Measurements from ENCODE around the gene TGIF2.
A peak's percentile ranks its signal among the peaks of the same experiment; 100 is the strongest.

Gene TGIF2

GRCh38 chr20:36528875-36529417 is 44.5 kb upstream of the TGIF2 start:
- no peak for DNase-seq (ENCODE audit: extremely low read depth, insufficient read length)
- Histone ChIP-seq H3K27me3 (replicated peaks; ENCODE audit: control insufficient read depth, insufficient read depth, low read length) (no peaks in the 10 kb centered on the region), H3K4me3 (replicated peaks; ENCODE audit: low read depth, low read length) (no peak overlapping the region), H3K36me3 (ENCODE audit: control insufficient read depth, insufficient read depth, low read length) (peaks cover 20% of the 10 kb centered on the region)
- no peak for TF ChIP-seq CTCF (IDR thresholded peaks at IDR 0.05; ENCODE audit: insufficient read depth, low read length, poor library complexity, severe bottlenecking)

- H3K4me3 ChIP-seq (replicated peaks; ENCODE audit: low read depth, low read length) = no peak overlapping the region
- no peaks in the 10 kb centered on the region for H3K27me3 ChIP-seq (replicated peaks; ENCODE audit: control insufficient read depth, insufficient read depth, low read length)
- H3K36me3 ChIP-seq (ENCODE audit: control insufficient read depth, insufficient read depth, low read length) = peaks cover 6% of the 10 kb centered on the region
- TF ChIP-seq CTCF (IDR thresholded peaks at IDR 0.05; ENCODE audit: insufficient read depth, low read length, poor library complexity, severe bottlenecking) = no peak
- no peak for DNase-seq (ENCODE audit: extremely low read depth, insufficient read length)
These were observed 41.0 kb upstream of the TGIF2 start for GRCh38 chr20:36532388-36532787.

GRCh38 chr20:36532822-36533221 is 40.6 kb upstream of the TGIF2 start:
- TF ChIP-seq CTCF (IDR thresholded peaks at IDR 0.05; ENCODE audit: insufficient read depth, low read length, poor library complexity, severe bottlenecking) = no peak
- no peak for DNase-seq (ENCODE audit: extremely low read depth, insufficient read length)
- Histone ChIP-seq H3K27me3 (replicated peaks; ENCODE audit: control insufficient read depth, insufficient read depth, low read length) (no peaks in the 10 kb centered on the region), H3K36me3 (ENCODE audit: control insufficient read depth, insufficient read depth, low read length) (peaks cover 4% of the 10 kb centered on the region), H3K4me3 (replicated peaks; ENCODE audit: low read depth, low read length) (no peak overlapping the region)

GRCh38 chr20:36538026-36538722 is 35.2 kb upstream of the TGIF2 start:
- Histone ChIP-seq H3K27me3 (replicated peaks; ENCODE audit: control insufficient read depth, insufficient read depth, low read length) (no peaks in the 10 kb centered on the region), H3K36me3 (ENCODE audit: control insufficient read depth, insufficient read depth, low read length) (no peaks in the 10 kb centered on the region), H3K4me3 (replicated peaks; ENCODE audit: low read depth, low read length) (no peak overlapping the region)
- no peak for DNase-seq (ENCODE audit: extremely low read depth, insufficient read length)
- TF ChIP-seq CTCF (IDR thresholded peaks at IDR 0.05; ENCODE audit: insufficient read depth, low read length, poor library complexity, severe bottlenecking) = no peak

- no peaks in the 10 kb centered on the region for H3K27me3 ChIP-seq (replicated peaks; ENCODE audit: control insufficient read depth, insufficient read depth, low read length)
- DNase-seq (ENCODE audit: extremely low read depth, insufficient read length) = no peak
- TF ChIP-seq CTCF (IDR thresholded peaks at IDR 0.05; ENCODE audit: insufficient read depth, low read length, poor library complexity, severe bottlenecking) = no peak
- no peaks in the 10 kb centered on the region for H3K36me3 ChIP-seq (ENCODE audit: control insufficient read depth, insufficient read depth, low read length)
- peak overlapping the region; percentile 68 for H3K4me3 ChIP-seq (replicated peaks; ENCODE audit: low read depth, low read length)
These were observed 32.7 kb upstream of the TGIF2 start for GRCh38 chr20:36540551-36541211.
